EL (cell line): ENCODE data around the gene HOXA5.
A peak's percentile ranks its signal among the peaks of the same experiment; 100 is the strongest.

Experiments
- DNase-seq: peaks from one replicate; pipeline ENCODE4 v3.0.0-alpha.2; 2016

HOXA5 gene

GRCh38 chr7:27158436-27159265 is 15.2 kb upstream of the HOXA5 start:
- no peak for DNase-seq

GRCh38 chr7:27157702-27158431 is 14.4 kb upstream of the HOXA5 start:
- DNase-seq = no peak

DNA sequence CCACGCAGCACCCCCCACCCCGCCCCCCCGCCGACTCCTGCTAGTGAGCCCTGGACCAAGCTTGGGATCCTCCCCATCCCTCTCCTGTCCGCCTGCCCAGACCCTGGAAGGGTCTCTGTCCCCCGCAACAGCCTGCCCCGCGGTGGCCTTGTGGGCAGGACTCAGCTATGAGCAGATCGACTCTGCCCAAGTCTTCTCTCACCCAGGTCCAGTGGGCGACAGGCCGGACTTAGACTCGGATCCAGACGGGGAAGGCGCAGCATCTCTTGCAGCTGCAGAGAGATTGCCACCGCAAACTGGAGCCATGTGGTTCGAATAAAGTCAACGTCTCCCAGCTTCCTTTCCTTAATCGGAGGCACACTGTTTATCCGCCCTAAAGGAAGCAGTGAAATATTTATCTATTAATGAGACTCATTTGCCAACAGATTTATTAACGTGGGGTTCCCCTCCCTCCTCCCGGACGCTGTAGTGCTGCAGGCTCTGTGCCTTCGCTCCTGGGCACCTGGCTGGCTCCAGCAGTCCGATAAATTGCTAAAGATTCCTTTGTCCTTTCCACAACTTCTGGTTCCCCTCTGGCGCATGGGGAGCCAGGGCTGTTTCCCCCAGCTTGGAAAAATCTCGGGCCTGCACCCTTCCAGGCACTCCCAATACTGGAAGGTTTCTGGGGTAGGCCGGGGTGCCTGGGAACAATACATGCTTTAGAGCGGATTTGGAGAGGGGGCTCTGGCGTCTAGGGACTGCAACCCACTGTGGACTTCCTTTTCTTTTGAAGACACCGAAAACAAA is 13.6 kb upstream of the HOXA5 start:
- DNase-seq = no peak

- DNase-seq = peak; percentile 84
Measured at GRCh38 chr7:27156508-27156898, 13.0 kb upstream of the HOXA5 start, which contains the start of gene HOXA7. Gene HOXA7, minus strand, starts transcription at chr7:27156675. Its CDS starts 130 bp downstream, at chr7:27156545.

DNA sequence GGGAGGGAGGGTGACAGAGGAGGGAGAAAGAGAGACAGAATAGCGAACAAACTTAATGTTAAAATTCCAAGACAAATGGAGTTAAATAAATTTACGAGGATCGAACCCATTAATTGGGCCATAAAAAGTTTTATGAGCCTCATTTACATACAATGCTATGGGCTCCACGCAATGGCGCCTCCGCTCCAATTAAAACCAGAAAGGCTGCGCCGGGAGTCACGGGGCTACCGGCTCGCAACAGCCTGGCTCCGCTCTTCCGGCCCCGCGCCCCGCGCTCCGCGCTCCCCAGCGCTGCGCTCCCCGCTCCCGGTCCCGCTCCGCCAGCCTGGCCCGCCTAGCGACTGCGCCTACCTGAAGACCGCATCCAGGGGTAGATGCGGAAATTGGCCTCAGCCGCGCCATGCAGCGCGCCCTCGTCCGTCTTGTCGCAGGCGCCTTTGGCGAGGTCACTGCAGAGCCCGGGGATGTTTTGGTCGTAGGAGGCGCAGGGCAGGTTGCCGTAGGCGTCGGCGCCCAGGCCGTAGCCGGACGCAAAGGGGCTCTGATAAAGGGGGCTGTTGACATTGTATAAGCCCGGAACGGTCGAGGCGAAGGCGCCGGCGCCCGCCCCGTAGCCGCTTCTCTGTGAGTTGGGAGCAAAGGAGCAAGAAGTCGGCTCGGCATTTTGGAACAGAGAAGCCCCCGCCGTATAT is 12.5 kb upstream of the HOXA5 start:
- DNase-seq = peak; percentile 52

DNA sequence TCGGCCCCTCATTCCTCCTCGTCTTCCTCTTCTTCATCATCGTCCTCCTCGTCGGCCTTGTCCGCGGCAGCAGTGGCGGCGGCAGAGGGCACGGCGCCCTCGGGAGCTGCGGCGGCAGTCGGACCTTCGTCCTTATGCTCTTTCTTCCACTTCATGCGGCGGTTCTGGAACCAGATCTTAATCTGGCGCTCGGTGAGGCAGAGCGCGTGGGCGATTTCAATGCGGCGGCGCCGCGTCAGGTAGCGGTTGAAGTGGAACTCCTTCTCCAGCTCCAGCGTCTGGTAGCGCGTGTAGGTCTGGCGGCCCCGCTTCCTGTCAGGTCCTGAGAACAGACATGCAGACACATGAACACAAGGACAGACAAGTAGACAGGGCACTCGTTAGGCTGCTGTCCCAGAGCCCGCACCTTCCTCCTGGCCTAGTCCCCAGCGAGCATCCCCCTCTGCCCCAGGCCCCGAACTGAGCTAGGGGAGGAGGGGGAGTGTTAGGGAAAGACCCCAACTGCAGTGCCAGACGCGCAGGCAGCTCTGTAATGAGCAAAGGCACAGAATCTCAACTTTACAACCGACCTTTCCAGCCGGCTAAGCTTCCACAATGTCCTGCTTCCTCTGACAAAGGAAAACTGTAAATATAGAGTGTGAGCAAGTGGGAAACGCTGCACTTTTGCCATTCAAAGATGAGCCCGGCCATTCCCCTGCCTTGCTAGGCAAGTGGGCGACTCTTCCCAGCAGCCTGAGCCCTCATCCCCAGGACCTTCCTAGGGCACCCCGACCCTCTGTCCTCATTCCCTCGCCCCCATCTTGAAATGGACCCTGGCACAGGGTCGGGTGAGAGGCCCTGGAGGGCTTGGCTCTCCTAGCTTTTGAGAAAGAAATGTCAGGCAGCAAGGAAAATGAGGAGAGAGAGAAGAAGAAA is 11.7 kb upstream of the HOXA5 start:
- no peak for DNase-seq

DNA sequence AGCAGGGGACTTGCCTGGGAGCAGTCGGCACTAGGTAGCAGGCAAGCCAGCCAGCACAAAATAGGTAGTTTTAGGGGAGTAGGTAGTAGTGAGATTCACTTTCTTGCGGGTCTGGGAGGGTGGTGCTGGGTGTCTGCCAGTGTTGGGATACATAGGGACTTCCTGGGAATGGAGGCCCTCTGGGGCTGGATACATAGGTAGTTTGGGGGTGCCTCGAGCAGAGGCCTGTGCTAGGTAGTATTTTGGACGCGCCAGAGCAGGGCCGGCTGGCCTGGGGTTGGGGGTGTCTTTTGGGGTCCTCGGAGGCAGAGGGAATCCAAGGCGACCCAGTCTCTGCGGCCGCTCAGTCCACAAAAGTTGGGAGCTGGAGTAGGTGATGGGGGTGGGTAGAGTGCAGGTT is 10.9 kb upstream of the HOXA5 start:
- DNase-seq = no peak

GRCh38 chr7:27153526-27153925 is 10.0 kb upstream of the HOXA5 start:
- no peak for DNase-seq

DNA sequence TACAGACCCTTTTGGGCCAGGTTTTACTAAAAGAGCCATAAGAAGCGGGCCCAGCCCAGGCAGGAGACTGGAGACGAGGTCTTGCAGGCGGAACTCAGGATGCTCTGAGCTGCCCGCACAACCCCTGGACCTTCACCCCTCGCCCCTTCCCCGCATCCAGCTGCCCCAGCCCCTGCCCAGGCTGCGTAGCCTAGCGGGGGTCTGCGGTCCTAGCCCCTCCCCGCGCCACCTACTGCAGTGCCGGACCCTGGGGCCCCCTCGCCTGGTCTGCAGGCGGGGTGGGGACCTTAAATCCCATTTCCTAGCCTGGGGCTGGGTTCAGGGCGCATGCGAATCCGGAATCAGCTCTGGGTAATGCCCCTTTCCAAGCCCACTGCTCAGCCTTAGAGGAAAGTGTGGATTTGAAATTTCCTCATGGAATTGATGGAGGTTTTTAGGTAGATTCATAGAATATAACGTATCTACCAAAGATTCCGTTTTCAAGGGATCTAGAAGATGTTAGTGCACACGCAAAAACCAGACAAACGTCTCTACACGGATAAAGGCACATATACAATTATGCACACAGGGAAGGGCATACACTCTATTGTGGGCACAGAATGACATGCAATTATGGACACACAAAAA is 9.4 kb upstream of the HOXA5 start:
- no peak for DNase-seq

DNA sequence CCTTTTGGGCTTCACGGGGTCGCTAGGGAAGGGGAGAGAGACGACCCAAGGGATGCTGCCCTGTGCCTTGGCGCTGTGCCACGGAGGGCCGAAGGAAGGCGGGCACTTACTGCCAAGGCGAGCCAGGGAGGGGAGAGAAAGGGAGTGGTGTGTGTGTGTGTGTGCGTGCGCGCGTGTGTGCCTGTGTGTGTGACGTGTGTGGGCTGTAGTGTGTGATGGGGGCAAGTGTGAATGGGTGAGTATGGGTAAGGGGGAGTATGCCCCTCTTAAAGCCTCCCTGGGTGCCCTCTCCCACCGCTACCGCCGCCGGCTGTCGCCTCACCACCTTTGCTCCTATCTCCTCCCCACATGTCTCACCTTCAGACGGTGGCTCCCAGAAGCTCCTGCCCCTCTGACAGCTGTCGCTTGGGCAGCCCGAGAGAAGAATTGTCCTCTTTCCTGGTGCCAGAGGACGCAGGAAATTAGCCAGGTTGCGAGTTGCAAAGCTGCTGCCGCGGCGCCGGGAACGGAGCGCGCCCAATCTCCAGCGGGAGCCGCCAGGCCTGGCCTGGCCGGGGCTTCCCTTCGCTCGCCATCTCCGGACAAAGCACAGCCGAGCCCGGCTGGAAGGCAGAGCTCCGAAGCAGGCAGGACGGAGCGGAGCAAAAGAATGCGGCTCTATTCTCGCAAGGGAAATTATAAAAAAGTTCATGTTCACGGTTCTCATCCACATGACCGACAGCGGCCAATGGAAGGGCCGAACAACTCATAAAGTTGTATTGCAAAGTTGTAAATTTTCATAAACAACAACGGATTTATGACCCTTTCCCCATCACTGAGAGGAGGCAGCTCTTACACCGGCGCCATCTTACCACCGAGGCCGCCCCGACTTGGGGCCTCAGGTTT is 8.7 kb upstream of the HOXA5 start, which contains the start of gene HOXA3:
HOXA3 (minus strand) TSS at position 653 of the 885 bp plus-strand sequence. CDS start 41,943 bp downstream, outside the sequence.
- peak; percentile 84 for DNase-seq

DNA sequence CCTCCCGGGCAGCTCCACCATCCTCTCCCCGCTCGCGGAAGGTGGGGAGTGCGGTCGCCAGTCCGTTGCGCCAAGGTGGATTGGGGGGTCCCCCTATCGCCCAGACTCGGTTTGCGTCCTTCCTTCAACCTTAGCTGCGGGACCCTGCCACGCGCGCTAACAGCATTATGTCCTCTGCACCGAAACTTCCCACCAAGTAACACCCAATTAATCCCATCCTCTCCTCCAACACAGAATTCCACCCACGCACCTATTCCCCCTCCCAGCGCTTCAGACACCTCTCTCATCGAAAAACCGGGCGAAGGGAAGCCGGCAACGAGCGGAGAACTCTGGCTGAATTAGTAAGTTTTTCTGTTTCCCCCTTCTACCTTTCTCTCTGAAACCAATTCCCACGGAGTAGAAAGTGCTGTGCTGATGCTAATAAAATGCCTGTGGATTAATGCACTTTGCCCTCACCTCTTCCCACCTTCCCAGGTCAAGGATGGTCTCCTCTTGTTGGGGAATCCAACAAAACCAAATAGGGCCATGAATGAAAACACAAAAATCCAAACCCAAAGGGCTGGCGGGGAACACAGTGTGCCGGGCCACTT is 8.0 kb upstream of the HOXA5 start:
- DNase-seq = no peak

DNA sequence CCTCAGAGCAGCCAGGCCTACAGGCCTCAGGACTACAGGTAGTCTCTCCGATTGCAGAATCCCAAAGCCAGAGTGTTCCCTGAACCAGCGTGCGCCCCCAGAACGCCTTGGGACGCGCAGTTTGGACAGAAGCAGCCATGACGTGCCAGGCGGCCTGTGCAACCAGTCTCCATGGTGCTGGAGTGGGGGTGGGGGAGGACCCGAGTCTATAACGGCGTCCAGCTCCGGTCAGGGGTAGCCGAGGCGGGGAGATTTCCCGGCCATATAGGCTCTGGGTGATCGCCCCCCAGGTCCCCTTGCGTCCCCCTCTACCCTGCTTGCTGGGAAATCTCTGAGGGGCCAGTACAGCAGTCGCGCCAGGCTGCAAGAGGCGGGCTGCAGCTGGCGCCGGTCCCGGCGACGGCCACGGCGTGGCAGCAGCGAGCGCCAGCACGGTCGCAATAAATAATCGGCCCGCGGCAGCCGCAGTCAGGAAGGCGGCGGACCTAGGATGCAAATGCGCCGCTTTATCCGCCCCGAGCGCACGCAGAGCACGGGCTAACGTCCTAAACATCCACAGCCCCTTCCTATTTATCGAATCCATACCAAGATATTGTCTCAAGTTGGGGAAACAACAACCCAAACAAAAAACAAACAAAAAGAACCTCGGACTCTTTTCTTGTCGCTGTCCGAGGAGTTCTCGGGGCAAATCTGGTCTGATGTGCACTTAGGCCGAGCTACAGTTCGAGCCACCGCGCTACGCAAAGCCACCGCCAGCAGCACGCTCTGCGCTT is 7.3 kb upstream of the HOXA5 start:
- peak; percentile 83 for DNase-seq

GRCh38 chr7:27149842-27150567 is 6.5 kb upstream of the HOXA5 start:
- no peak for DNase-seq

GRCh38 chr7:27148756-27149641 is 5.5 kb upstream of the HOXA5 start:
- peak; percentile 30 for DNase-seq

- DNase-seq = no peak
Measured at GRCh38 chr7:27148031-27148755, 4.7 kb upstream of the HOXA5 start.
